ENCODE results near the gene KRTAP21-3.

- no peak for TF ChIP-seq CTCF (IDR thresholded peaks at IDR 0.05)
- no peak for TF ChIP-seq ZFX (IDR thresholded peaks at IDR 0.05; ENCODE audit: borderline replicate concordance)
These were observed 4.8 kb downstream of the KRTAP21-3 start for GRCh38 chr21:30713766-30714165.
